AG20443 (cell line): Measurements from ENCODE around the gene LUM.

Experiments used
- DNase-seq: peaks from one replicate; pipeline ENCODE4 v3.0.0; 2012; ENCODE audit warnings: low spot score, mixed read lengths

The LUM gene

DNA sequence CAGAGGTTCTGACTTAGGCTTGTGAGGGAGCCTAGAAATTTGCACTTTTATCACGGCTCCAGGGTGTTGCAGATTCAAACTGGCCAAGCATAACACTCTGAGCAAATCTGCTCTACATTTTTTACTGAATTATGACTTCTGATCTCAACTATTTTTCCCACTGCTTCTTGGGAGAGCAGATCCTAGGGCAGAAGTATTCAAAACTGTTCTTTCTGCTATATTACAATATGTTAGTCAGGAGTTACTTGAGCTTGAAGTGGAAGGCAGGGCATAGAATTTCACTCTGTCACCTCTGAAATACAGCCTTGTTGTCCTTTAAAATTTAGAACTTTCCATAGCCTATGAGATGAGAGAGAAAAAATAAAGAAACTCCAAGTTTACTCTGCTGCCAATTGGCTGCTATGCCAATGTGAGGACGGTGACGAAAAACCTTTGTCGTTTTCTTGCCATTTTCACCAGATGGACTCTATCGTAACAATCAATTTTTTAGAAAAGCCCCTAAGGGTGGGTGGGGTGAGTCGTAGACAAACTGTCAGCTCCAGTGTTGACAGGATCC, 37.1 kb downstream of the LUM start:
- peak; percentile 32 for DNase-seq

GRCh38 chr12:91073426-91073825, 37.9 kb downstream of the LUM start:
- no peak for DNase-seq

- DNase-seq = no peak
Measured at GRCh38 chr12:91072931-91073330, 38.4 kb downstream of the LUM start.

GRCh38 chr12:91070936-91071335, 40.4 kb downstream of the LUM start:
- DNase-seq = no peak

DNA sequence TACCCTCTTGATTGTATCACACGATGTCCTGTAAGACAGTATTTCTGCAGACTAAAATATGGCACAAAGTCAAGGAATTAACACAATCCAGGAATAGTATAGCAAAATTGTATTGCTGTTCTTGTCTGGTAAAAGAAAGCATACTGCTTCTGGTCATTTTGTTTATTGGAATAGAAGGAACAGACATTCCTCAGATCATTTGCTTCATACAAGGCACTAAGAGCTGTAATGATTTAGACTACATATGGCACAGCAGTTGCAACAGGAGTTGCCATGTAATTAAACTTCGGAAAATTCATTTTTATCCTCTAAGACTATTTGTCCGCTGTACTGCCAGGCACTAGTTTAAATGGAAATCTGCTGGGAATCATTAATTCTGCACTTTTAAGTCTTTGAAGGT, 45.9 kb downstream of the LUM start:
- DNase-seq = no peak

DNA sequence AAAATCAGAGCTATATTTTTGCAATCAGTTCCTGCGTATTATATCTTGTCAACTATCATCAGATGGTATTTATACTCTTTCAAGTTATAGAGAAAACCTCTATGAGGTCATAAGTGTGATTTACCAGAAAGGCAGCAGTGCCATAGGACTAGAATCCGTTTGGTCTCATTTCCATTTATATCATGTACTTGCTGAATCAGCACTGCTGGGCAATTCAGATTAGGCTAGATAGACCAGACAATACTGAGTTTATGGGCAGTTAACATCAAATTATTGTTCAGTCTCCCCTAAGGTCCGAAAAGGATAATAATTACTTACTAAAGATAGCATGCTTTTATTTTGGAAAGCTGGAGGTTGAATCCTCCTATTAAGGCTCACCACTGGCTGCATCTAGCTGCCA, 46.7 kb downstream of the LUM start:
- DNase-seq = no peak

DNA sequence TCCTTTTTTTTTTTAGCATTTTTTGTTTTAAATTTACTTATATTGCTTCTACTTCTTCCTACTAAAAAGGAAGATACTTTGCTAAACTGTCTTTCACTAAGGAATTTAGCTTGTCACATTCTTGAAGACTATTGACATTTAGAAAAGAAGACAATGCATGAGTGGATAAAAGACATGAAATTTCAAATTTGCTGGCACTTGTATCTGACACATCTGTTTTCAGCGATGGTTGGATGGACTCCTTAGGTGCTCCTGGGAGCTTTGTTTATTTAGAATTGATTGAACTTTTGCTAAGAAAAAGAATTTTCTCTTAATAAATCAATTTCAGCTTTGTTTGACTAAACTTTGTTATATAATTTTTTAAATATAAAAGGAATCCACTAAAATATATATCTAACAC, 50.2 kb downstream of the LUM start:
- no peak for DNase-seq

- DNase-seq = no peak
Measured at GRCh38 chr12:91059211-91059610, 52.1 kb downstream of the LUM start.

- DNase-seq = no peak
Measured at GRCh38 chr12:91058786-91059185, 52.5 kb downstream of the LUM start.

- no peak for DNase-seq
Measured at GRCh38 chr12:91057368-91058165, 53.7 kb downstream of the LUM start, which contains the start of gene KERA. KERA (minus strand) TSS chr12:91058024; CDS start chr12:91056281, 1,743 bp downstream.

DNA sequence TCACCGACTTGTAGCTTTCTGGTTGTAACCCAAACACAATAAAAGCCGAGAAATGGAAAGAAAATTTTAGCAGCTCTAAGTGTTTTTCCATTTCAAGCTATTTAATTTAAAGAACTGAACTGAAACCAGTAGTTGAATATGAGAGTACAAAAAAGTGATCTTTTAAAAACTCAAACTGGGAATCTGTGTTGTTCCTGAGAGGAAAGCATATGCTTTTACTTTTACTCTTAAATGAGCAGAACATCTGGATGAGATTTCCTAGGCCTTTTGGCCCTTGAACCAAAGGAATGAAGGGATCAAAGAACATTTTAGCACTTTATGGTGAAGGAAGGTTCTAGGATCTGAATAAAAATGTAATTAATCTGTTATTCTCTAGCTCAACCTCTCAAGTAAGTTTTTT, 54.8 kb downstream of the LUM start:
- no peak for DNase-seq

DNA sequence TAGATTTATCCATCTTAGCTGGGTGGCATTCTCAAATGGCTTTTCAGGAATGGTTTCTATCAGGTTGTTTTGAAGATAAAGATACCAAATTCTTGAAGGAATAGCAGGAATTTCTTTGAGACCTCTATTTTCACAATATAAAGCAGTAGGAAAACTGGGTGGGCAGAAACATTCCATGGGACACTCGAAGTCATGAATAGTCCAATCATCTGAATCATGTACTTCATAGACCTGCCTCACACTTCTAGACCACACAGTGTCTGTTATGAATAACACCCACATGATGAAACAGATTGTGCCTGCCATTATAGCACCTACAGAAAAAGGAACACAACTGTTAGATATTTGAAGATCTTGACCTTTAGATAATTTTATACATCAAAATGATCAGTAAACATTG, 55.3 kb downstream of the LUM start:
- DNase-seq = no peak

- peak; percentile 38 for DNase-seq
Measured at GRCh38 chr12:91053951-91054715, 57.2 kb downstream of the LUM start.
